ENCODE measurements around the gene SLC35E3.
"Not testable (repeated sequence)": the region's sequence is repeated elsewhere in the genome, so short reads cannot be mapped to it uniquely, and the experiment has no call there.

SLC35E3 gene

GRCh38 chr12:68805592-68806120, 59.7 kb downstream of the SLC35E3 start:
- no peak for TF ChIP-seq CTCF (IDR thresholded peaks at IDR 0.05)
- Histone ChIP-seq H3K36me3 (peaks cover 8% of the 10 kb centered on the region), H3K4me1 (ENCODE audit: control insufficient read depth in 1 of 2, insufficient read depth in 1 of 2, low read depth in 1 of 2, low read length in 1 of 2) (peaks cover 17 to 18% of the 10 kb centered on the region in 2 experiments), H3K27me3 (no peaks in the 10 kb centered on the region), H3K9me3 (no peaks in the 10 kb centered on the region), H3K27ac (no peak overlapping the region), H3K4me3 (ENCODE audit: low read depth in 1 of 2, low read length in 1 of 2) (no peak overlapping the region)

GRCh38 chr12:68806488-68807237, 60.7 kb downstream of the SLC35E3 start:
- Histone ChIP-seq H3K27me3 (no peaks in the 10 kb centered on the region), H3K36me3 (peaks cover 13% of the 10 kb centered on the region), H3K27ac (peak overlapping the region; percentile 97), H3K4me3 (ENCODE audit: low read depth in 1 of 2, low read length in 1 of 2) (peak overlapping the region; percentile 88 to 97), H3K4me1 (ENCODE audit: control insufficient read depth in 1 of 2, insufficient read depth in 1 of 2, low read depth in 1 of 2, low read length in 1 of 2) (peaks cover 17 to 18% of the 10 kb centered on the region in 2 experiments), H3K9me3 (no peaks in the 10 kb centered on the region)
- no peak for TF ChIP-seq CTCF (IDR thresholded peaks at IDR 0.05)

- Histone ChIP-seq H3K4me1 (ENCODE audit: control insufficient read depth in 1 of 2, insufficient read depth in 1 of 2, low read depth in 1 of 2, low read length in 1 of 2) (peaks cover 17 to 18% of the 10 kb centered on the region in 2 experiments), H3K4me3 (ENCODE audit: low read depth in 1 of 2, low read length in 1 of 2) (peak overlapping the region; percentile 88 to 97), H3K36me3 (peaks cover 16% of the 10 kb centered on the region), H3K27ac (peak overlapping the region; percentile 97)
- not testable (repeated sequence) for H3K9me3 ChIP-seq, H3K27me3 ChIP-seq
These were observed 61.2 kb downstream of the SLC35E3 start for GRCh38 chr12:68807274-68807575.

GRCh38 chr12:68807576-68808387, 61.8 kb downstream of the SLC35E3 start, which contains the start of gene MDM2:
Gene MDM2, plus strand, starts transcription at chr12:68808177. Its CDS starts 301 bp downstream, at chr12:68808478.
- peaks cover 21% of the 10 kb centered on the region for H3K36me3 ChIP-seq
- TF ChIP-seq CTCF (IDR thresholded peaks at IDR 0.05) = peak; percentile 90
- H3K9me3 ChIP-seq = no peaks in the 10 kb centered on the region
- H3K27ac ChIP-seq = peak within 1 kb of the TSS; percentile 97
- peaks cover 17 to 18% of the 10 kb centered on the region in 2 experiments for H3K4me1 ChIP-seq (ENCODE audit: control insufficient read depth in 1 of 2, insufficient read depth in 1 of 2, low read depth in 1 of 2, low read length in 1 of 2)
- peak within 1 kb of the TSS; percentile 88 to 97 for H3K4me3 ChIP-seq (ENCODE audit: low read depth in 1 of 2, low read length in 1 of 2)
- no peaks in the 10 kb centered on the region for H3K27me3 ChIP-seq

GRCh38 chr12:68808388-68809189, 62.6 kb downstream of the SLC35E3 start:
- no peaks in the 10 kb centered on the region for H3K27me3 ChIP-seq

More at GRCh38 chr12:68808388-68809189, 62.6 kb downstream of the SLC35E3 start:
- Histone ChIP-seq H3K36me3 (peaks cover 29% of the 10 kb centered on the region), H3K4me1 (ENCODE audit: control insufficient read depth in 1 of 2, insufficient read depth in 1 of 2, low read depth in 1 of 2, low read length in 1 of 2) (peaks cover 17 to 18% of the 10 kb centered on the region in 2 experiments), H3K9me3 (no peaks in the 10 kb centered on the region), H3K4me3 (ENCODE audit: low read depth in 1 of 2, low read length in 1 of 2) (peak overlapping the region; percentile 88 to 97), H3K27ac (peak overlapping the region; percentile 97)
- no peak for TF ChIP-seq CTCF (IDR thresholded peaks at IDR 0.05)

All from neutrophil (primary cell).